ENCODE results near the gene EMP1.

DNA sequence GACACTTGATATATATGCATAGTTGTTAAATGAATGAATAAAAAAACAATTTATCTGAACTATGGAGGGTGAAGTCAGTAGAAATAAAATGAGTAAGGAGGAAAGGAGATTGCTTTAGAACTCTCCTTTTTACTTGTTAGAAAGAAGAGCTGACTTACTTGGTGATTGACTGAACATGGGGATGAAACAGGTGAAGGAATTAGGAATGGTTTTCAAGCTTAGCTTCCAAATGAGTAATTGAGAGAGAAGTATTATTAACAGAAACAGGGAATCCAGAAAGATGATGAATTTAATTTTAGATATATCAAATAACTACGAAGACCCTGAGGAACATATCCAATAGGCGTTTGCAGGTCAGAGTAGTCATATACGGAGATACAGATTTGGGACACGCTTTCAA, 33.6 kb upstream of the EMP1 start:
- no peak for TF ChIP-seq POLR2A (IDR thresholded peaks at IDR 0.05)
- no peak for TF ChIP-seq CTCF (IDR thresholded peaks at IDR 0.05 in 4 of 5, conservative IDR thresholded peaks at IDR 0.05 in 1 of 5)
